ENCODE results near the gene ZNF608. TPM values are rescaled to one million over a fixed set of nuclear protein-coding genes. Genes with fewer than 3 reads are reported as not detected.

The ZNF608 gene, protein sequence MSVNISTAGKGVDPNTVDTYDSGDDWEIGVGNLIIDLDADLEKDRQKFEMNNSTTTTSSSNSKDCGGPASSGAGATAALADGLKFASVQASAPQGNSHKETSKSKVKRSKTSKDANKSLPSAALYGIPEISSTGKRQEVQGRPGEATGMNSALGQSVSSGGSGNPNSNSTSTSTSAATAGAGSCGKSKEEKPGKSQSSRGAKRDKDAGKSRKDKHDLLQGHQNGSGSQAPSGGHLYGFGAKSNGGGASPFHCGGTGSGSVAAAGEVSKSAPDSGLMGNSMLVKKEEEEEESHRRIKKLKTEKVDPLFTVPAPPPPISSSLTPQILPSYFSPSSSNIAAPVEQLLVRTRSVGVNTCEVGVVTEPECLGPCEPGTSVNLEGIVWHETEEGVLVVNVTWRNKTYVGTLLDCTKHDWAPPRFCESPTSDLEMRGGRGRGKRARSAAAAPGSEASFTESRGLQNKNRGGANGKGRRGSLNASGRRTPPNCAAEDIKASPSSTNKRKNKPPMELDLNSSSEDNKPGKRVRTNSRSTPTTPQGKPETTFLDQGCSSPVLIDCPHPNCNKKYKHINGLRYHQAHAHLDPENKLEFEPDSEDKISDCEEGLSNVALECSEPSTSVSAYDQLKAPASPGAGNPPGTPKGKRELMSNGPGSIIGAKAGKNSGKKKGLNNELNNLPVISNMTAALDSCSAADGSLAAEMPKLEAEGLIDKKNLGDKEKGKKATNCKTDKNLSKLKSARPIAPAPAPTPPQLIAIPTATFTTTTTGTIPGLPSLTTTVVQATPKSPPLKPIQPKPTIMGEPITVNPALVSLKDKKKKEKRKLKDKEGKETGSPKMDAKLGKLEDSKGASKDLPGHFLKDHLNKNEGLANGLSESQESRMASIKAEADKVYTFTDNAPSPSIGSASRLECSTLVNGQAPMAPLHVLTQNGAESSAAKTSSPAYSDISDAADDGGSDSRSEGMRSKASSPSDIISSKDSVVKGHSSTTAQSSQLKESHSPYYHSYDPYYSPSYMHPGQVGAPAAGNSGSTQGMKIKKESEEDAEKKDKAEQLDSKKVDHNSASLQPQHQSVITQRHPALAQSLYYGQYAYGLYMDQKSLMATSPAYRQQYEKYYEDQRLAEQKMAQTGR (N-terminal part only)
- total RNA-seq: 32.4 and 35.3 TPM in 2 replicates

GRCh38 chr5:124745928-124746915 is at the start of gene ZNF608:
Gene ZNF608, minus strand, starts transcription at chr5:124746639. Its CDS starts 1,650 bp downstream, at chr5:124744989.

Data from cardiac ventricle fibroblast (primary cell).